Smooth muscle cell of the coronary artery (primary cell): Measurements from ENCODE around the gene ZFP91. TPM values are rescaled to one million over a fixed set of nuclear protein-coding genes. Genes with fewer than 3 reads are reported as not detected.

Experiments used
- total RNA-seq: library from RNA; depleted of rRNA; stranded (reverse); fragments of >200 nt; gene quantifications from 2 replicates; pipeline ENCODE4 v1.2.3, GENCODE V29; 2014; ENCODE audit warnings: low replicate concordance

The ZFP91 gene
- total RNA-seq, result 19.3 and 29.0 TPM in 2 replicates

GRCh38 chr11:58578635-58579191, at the start of gene ZFP91:
Gene ZFP91 (plus strand): TSS chr11:58579063. CDS start chr11:58579282, 219 bp downstream.

DNA sequence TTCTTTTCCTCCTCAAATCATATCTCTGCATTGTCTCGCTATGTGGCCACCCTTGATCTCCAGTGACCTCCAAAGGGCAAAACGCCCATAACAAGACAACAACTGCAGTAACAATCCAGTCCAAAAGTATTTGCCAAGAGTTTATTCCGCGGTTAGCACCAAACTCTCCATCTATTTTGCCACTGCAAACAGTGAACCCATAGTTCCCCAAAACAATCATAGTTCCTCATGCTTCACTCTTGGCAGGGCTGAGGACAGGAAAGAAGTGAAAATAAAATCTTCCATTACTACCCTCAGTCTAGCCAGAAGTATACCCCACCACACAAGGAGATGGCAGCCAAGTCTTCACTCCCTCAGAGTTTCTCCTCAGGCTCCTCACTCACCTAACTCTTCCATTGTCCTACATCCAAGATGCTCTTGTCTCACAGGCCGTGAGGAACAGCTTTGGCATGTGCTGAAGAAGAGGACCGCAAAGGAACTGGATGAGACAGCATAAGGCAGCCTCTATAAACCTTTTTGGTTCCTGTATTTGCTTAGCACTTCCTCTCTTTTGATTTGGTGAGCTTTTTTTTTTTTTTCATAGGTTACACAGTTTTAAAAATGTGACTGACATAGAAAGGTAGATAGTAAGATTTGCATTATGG, 3.4 kb upstream of the ZFP91 start, which contains the start of gene LPXN:
LPXN (minus strand) TSS at position 480 of the 644 bp plus-strand sequence; CDS start at position 396, 84 bp downstream.

DNA sequence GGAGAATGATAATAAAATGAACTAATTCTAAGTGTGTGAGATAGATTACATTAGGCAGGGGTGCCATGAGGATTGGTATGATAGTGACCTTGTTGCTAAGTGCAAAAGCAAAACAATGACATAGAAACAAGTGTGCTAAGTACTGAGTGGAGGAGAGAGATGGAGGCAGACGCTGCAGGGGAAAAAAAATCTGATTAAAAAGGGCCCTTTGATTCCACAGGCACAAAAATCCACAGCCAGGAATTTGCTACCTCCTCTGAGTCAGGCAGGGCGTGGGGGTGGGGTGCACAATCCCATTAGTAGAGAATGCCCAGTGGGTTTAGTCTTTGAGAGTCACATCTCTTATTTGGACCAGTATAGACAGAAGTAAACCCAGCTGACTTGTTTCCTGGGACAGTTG, 43.5 kb downstream of the ZFP91 start, which contains the start of gene CNTF:
CNTF (plus strand) TSS at position 322 of the 400 bp plus-strand sequence. CDS start 88 bp downstream, outside the sequence.

Other genes starting within 250 kb of the ZFP91 start
- not detected in 2 replicates for gene OR5B17, start 220.0 kb upstream of the ZFP91 start, total RNA-seq
- gene OR5B3, start 172.2 kb upstream of the ZFP91 start, total RNA-seq, result not detected in 2 replicates
- not detected in 2 replicates for gene OR5B2, start 150.9 kb upstream of the ZFP91 start, total RNA-seq
- not detected in 2 replicates for gene OR5B12, start 136.8 kb upstream of the ZFP91 start, total RNA-seq
- not detected in 2 replicates for gene OR5B21, start 71.0 kb upstream of the ZFP91 start, total RNA-seq
- 3.6 and 13.8 TPM in 2 replicates for gene LPXN, start 3.2 kb upstream of the ZFP91 start, total RNA-seq
- 0.70 and 0.90 TPM in 2 replicates for gene CNTF, start 43.6 kb downstream of the ZFP91 start, total RNA-seq
- not detected in 2 replicates for gene GLYAT, start 152.9 kb downstream of the ZFP91 start, total RNA-seq